ENCODE data around the gene INSYN1.
"Not testable (repeated sequence)": the region's sequence is repeated elsewhere in the genome, so short reads cannot be mapped to it uniquely, and the experiment has no call there.

INSYN1 gene

GRCh38 chr15:73732930-73733329, 20.2 kb downstream of the INSYN1 start:
- in situ Hi-C loops (cut with MboI; ENCODE audit: low sequenced_read_pairs, unreplicated experiment), result no loop called here
- TF ChIP-seq CTCF (IDR thresholded peaks at IDR 0.05; ENCODE audit: borderline replicate concordance, control extremely low read depth, extremely low read depth, insufficient read depth, missing control alignments), result no peak
- no peak for DNase-seq (ENCODE audit: low spot score)

GRCh38 chr15:73732051-73732450, 21.1 kb downstream of the INSYN1 start:
- DNase-seq (ENCODE audit: low spot score); in situ Hi-C loops (cut with MboI; ENCODE audit: low sequenced_read_pairs, unreplicated experiment): not testable (repeated sequence)

- TF ChIP-seq CTCF (IDR thresholded peaks at IDR 0.05; ENCODE audit: borderline replicate concordance, control extremely low read depth, extremely low read depth, insufficient read depth, missing control alignments), result no peak
- no peak for DNase-seq (ENCODE audit: low spot score)
- in situ Hi-C loops (cut with MboI; ENCODE audit: low sequenced_read_pairs, unreplicated experiment), result no loop called here
These were observed 25.7 kb downstream of the INSYN1 start for GRCh38 chr15:73727330-73727976.

GRCh38 chr15:73724212-73724611, 28.9 kb downstream of the INSYN1 start:
- DNase-seq (ENCODE audit: low spot score), result no peak
- in situ Hi-C loops (cut with MboI; ENCODE audit: low sequenced_read_pairs, unreplicated experiment), result no loop called here
- TF ChIP-seq CTCF (IDR thresholded peaks at IDR 0.05; ENCODE audit: borderline replicate concordance, control extremely low read depth, extremely low read depth, insufficient read depth, missing control alignments), result no peak

- no peak for DNase-seq (ENCODE audit: low spot score)
These were observed 30.0 kb downstream of the INSYN1 start for GRCh38 chr15:73723191-73723590.

GRCh38 chr15:73722425-73722824, 30.7 kb downstream of the INSYN1 start:
- in situ Hi-C loops (cut with MboI; ENCODE audit: low sequenced_read_pairs, unreplicated experiment), result no loop called here
- no peak for DNase-seq (ENCODE audit: low spot score)
- no peak for TF ChIP-seq CTCF (IDR thresholded peaks at IDR 0.05; ENCODE audit: borderline replicate concordance, control extremely low read depth, extremely low read depth, insufficient read depth, missing control alignments)

More at GRCh38 chr15:73723191-73723590, 30.0 kb downstream of the INSYN1 start:
- no peak for TF ChIP-seq CTCF (IDR thresholded peaks at IDR 0.05; ENCODE audit: borderline replicate concordance, control extremely low read depth, extremely low read depth, insufficient read depth, missing control alignments)
- in situ Hi-C loops (cut with MboI; ENCODE audit: low sequenced_read_pairs, unreplicated experiment), result no loop called here

- in situ Hi-C loops (cut with MboI; ENCODE audit: low sequenced_read_pairs, unreplicated experiment), result no loop called here
- no peak for TF ChIP-seq CTCF (IDR thresholded peaks at IDR 0.05; ENCODE audit: borderline replicate concordance, control extremely low read depth, extremely low read depth, insufficient read depth, missing control alignments)
- DNase-seq (ENCODE audit: low spot score), result no peak
These were observed 34.5 kb downstream of the INSYN1 start for GRCh38 chr15:73718694-73719093.

Data from GM13976 (cell line).